ENCODE results near the gene ATP11C. TPM values are rescaled to one million over a fixed set of nuclear protein-coding genes. Genes with fewer than 3 reads are reported as not detected.
A peak's percentile ranks its signal among the peaks of the same experiment; 100 is the strongest.

ATP11C gene
- total RNA-seq, 4 donors from 2014 or later, result 3.6 to 8.6 (median 7.0) TPM

- no peak for TF ChIP-seq CTCF (IDR thresholded peaks at IDR 0.05 in 4 of 5, conservative IDR thresholded peaks at IDR 0.05 in 1 of 5)
- H3K9me3 ChIP-seq, result no peaks in the 10 kb centered on the region
- H3K4me1 ChIP-seq, result peaks cover 5% of the 10 kb centered on the region in 2 donors
- no peak overlapping the region for H3K4me3 ChIP-seq
- in situ Hi-C loops (cut with MboI; ENCODE audit: low sequenced_read_pairs in 4 of 4) (no loop called here), intact Hi-C loops (cut with DNase I; ENCODE audit: low total_unique reads) (no loop called here)
- DNase-seq (no peak), ATAC-seq (no peak)
- H3K27me3 ChIP-seq, result no peaks in the 10 kb centered on the region
- no peak overlapping the region for H3K27ac ChIP-seq
- no peaks in the 10 kb centered on the region for H3K36me3 ChIP-seq
Measured at GRCh38 chrX:139907078-139907477, 25.8 kb downstream of the ATP11C start.

DNA sequence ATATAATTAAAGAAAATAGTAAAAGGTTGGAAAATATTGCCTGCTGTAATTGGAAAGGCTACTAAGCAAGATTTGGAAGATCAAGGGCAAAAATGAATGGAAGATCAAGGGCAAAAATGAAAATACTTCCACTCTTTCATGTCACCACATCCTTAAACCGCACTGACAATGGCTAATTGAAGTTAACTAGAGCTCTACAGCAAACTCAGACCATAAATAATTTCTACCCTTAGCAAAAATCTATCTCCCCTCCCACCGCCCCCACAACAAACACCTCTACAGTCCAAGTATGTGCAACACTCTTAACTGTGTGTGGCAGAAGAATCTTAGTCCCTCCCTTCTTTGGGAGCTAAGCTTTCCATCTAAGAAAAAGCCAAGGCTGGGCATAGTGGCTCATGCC lies 27.1 kb downstream of the ATP11C start:
- no peak for ATAC-seq
- H3K4me1 ChIP-seq, result peaks cover 5% of the 10 kb centered on the region in 2 donors
- no peak overlapping the region for H3K4me3 ChIP-seq
- no peaks in the 10 kb centered on the region for H3K9me3 ChIP-seq
- H3K27ac ChIP-seq, result no peak overlapping the region
- in situ Hi-C loops (cut with MboI; ENCODE audit: low sequenced_read_pairs in 4 of 4), result no loop called here
- no peak for TF ChIP-seq POLR2A (IDR thresholded peaks at IDR 0.05)
- TF ChIP-seq CTCF (IDR thresholded peaks at IDR 0.05 in 4 of 5, conservative IDR thresholded peaks at IDR 0.05 in 1 of 5), result no peak
- H3K27me3 ChIP-seq, result no peaks in the 10 kb centered on the region
- no peak for DNase-seq
- intact Hi-C loops (cut with DNase I; ENCODE audit: low total_unique reads), result no loop called here
- no peaks in the 10 kb centered on the region for H3K36me3 ChIP-seq

DNA sequence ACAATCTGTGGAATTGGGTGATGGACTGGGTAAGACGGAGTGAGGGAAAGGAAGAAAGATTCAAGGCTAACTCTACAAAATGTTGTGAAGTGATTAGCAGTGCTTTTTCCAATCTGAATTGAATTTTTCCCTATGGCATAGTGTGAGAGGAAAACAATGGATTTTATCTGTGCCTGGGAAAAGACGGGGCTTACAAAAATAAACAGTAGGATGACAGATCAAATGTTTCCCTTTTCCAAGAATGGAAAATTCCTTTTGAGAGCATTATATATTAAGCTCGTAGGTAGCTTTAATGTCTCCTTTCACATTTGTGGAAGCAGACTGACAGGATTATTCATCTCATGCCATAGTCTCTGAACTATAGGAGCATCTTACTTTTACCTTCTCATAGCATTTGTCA lies 27.8 kb downstream of the ATP11C start:
- Histone ChIP-seq H3K36me3 (no peaks in the 10 kb centered on the region), H3K27ac (no peak overlapping the region), H3K4me3 (no peak overlapping the region), H3K4me1 (peaks cover 5% of the 10 kb centered on the region in 2 donors), H3K9me3 (no peaks in the 10 kb centered on the region), H3K27me3 (no peaks in the 10 kb centered on the region)
- ATAC-seq (no peak), DNase-seq (no peak)
- in situ Hi-C loops (cut with MboI; ENCODE audit: low sequenced_read_pairs in 4 of 4), result no loop called here
- intact Hi-C loops (cut with DNase I; ENCODE audit: low total_unique reads), result no loop called here
- TF ChIP-seq POLR2A (IDR thresholded peaks at IDR 0.05), result no peak
- TF ChIP-seq CTCF (IDR thresholded peaks at IDR 0.05 in 4 of 5, conservative IDR thresholded peaks at IDR 0.05 in 1 of 5), result no peak

- in situ Hi-C loops (cut with MboI; ENCODE audit: low sequenced_read_pairs in 4 of 4), result no loop called here
- no peaks in the 10 kb centered on the region for H3K36me3 ChIP-seq
- no peak for DNase-seq
- no peaks in the 10 kb centered on the region for H3K9me3 ChIP-seq
- H3K27me3 ChIP-seq, result no peaks in the 10 kb centered on the region
- H3K27ac ChIP-seq, result no peak overlapping the region
- intact Hi-C loops (cut with DNase I; ENCODE audit: low total_unique reads), result no loop called here
- H3K4me1 ChIP-seq, result peaks cover 3 to 5% of the 10 kb centered on the region in 2 donors
- ATAC-seq, result no peak
- TF ChIP-seq POLR2A (IDR thresholded peaks at IDR 0.05), result no peak
- TF ChIP-seq CTCF (IDR thresholded peaks at IDR 0.05 in 4 of 5, conservative IDR thresholded peaks at IDR 0.05 in 1 of 5), result no peak
- H3K4me3 ChIP-seq, result no peak overlapping the region
Measured at GRCh38 chrX:139903210-139903609, 29.6 kb downstream of the ATP11C start.

GRCh38 chrX:139902559-139902958 lies 30.3 kb downstream of the ATP11C start:
- ATAC-seq, result peak in 1 of 2 donors; percentile 53
- in situ Hi-C loops (cut with MboI; ENCODE audit: low sequenced_read_pairs in 4 of 4), result no loop called here

More at GRCh38 chrX:139902559-139902958, 30.3 kb downstream of the ATP11C start:
- Histone ChIP-seq H3K9me3 (no peaks in the 10 kb centered on the region), H3K36me3 (no peaks in the 10 kb centered on the region), H3K27ac (no peak overlapping the region), H3K4me3 (no peak overlapping the region), H3K27me3 (no peaks in the 10 kb centered on the region), H3K4me1 (peaks cover 3 to 5% of the 10 kb centered on the region in 2 donors)
- DNase-seq, result no peak
- intact Hi-C loops (cut with DNase I; ENCODE audit: low total_unique reads), result no loop called here
- TF ChIP-seq CTCF (IDR thresholded peaks at IDR 0.05 in 4 of 5, conservative IDR thresholded peaks at IDR 0.05 in 1 of 5) (no peak), POLR2A (IDR thresholded peaks at IDR 0.05) (no peak)
